ENCODE results near the gene SNX11.

SNX11 gene

DNA sequence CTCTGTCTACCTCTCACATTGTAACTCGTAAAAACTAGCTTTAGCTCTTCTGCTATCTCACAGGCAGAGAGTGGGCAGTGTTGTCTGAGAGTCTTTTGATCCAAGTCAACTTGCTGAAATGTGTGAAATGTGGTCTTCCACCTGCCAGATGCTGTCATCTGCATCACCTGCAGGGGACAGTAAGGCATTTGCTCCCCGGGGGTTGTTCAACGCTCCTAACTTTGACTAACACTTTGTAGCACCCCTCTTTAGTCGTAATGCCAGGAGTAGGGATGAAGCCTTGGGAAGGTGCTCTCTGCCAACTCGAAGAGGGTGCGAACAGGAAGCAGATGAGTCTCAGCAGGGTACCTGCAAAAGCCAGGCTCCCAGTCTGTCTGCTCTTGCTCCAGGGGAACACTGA is 36.1 kb downstream of the SNX11 start:
- no peak overlapping the region for H3K27ac ChIP-seq
- TF ChIP-seq, protein P1, sequence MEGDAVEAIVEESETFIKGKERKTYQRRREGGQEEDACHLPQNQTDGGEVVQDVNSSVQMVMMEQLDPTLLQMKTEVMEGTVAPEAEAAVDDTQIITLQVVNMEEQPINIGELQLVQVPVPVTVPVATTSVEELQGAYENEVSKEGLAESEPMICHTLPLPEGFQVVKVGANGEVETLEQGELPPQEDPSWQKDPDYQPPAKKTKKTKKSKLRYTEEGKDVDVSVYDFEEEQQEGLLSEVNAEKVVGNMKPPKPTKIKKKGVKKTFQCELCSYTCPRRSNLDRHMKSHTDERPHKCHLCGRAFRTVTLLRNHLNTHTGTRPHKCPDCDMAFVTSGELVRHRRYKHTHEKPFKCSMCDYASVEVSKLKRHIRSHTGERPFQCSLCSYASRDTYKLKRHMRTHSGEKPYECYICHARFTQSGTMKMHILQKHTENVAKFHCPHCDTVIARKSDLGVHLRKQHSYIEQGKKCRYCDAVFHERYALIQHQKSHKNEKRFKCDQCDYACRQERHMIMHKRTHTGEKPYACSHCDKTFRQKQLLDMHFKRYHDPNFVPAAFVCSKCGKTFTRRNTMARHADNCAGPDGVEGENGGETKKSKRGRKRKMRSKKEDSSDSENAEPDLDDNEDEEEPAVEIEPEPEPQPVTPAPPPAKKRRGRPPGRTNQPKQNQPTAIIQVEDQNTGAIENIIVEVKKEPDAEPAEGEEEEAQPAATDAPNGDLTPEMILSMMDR (conservative IDR thresholded peaks at IDR 0.05), result no peak

DNA sequence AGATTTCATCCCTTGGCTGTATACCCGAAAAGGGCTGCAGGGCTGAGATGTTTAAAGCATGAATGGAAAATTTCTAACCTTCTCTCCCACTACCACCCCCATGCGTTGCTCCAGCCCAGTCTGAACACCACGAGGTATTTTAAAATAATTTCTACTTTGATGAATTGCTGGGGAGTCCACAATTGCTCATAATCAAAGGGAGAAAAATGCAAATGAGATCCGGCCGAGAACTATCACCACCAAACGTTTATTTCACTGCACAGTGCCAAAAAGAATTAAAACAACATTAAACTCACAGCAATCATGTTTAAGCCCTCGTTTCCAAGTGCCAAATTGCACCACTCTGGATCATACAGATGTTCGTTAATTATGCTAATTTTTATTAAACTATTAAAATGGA is 36.7 kb downstream of the SNX11 start:
- TF ChIP-seq, protein P1 (conservative IDR thresholded peaks at IDR 0.05), result no peak
- H3K27ac ChIP-seq, result no peak overlapping the region

DNA sequence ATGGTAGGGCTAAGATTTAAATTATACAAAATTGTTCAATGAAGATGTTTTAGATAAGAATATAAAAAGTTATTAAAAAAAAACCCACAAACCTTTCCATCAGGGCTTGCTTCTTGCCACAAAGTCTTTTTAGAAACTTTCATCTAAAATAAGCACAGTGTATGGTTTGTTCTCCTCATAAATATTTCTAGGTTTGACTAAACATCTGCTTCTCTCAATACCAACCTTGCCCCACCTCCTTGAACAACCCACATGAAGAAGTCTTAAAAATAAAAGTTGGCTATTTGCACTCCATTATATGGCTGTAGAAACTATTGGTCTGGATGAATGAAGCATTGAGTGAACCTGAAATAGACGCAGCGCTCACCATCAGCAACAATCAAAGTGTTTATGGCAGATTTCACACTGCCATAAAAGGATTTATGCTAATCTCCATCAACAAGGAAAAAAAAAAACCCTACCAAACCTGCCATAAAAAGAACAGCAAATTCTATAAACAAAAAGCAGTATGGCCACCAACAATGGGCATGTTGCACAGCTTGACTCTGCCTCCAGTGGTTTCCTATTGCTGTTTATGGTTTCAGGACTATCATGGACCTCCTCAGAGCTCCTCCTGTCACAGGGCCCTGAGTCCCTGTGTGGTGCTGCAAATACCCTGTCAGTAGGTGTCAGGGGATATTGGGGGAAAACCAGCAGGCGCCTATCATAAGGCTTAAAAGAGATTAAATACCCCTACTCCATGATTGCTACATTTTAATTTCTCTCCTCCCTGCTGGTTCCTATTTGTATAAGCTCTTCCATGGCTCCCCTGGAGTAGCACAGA is 37.6 kb downstream of the SNX11 start:
- no peak overlapping the region for H3K27ac ChIP-seq
- TF ChIP-seq, protein P1 (conservative IDR thresholded peaks at IDR 0.05), result no peak

DNA sequence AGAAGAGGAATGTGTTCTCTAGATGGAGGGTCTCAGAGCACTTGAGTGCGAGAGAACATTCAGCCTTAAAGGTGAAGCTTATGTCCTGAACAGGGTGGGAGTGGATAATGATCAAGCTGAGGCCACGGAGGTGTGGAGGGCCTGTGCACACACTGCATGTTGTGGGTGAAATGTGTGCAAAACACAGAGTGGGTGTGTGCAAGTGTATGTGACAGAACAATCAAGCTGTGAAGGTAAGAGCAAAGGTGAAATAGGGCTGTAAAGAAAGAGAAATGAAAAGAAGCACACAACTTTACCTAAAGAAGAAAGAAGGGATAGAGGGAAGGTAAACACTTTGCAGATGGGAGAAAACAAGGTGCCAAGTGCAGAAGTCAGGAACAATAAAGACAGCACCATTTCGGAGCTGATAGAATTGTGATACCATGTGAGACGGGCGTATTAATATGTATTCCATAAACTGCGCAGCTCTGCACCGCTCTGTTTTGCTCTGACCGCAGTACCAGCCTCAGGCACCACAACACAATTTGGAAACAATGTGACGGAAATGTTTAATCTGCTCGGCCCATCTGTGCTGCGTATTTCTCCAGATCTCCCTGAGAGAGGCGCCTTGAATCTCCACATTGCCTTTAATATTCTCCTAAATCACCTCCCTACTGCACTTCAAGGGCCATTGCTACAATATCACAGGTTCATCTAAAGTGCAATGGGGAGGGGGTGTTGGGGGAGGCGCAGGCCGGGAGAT is 40.6 kb downstream of the SNX11 start:
- H3K27ac ChIP-seq, result no peak overlapping the region

DNA sequence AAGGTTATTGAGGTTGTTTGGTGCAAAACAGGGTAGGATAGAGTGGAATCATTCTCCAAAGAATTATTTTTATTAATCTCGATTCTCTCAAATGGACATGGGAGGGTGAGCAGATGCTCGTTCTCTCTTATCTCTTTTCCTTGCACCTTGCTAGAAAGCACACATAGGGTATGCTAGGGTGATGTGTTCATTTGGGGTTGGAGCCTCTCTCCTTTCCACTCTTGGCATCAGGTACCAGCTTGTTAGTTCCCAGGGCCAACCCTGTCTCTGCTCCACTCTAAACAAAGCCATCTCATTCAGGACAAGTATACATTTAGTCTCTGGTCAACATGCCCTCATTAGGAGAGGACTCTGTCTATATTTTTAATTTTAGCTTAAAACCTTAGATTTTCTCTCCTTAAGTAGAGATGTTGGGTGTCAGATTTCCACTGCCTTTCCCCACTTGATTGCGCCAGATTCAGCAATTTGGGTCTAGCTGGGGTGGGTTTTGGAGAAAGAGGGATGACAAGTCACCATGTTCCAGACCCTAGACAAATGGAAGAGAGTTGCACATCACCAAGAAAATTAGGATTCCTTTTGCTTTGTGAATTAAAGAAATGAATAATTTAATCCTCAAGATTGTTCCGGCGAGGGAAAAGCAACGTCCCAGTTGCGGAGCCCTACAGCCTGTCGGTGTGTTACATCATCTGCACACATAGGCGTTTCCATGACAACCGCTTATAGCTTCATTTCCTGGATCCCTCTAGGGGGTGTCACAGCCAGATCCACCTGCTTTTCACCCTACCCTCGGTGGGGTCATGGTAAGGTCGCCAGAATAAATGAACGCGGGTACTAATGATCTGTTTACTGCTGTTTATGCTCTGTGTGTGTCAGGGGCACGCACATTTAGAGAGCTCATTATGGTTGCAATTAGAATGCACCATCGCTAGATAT is 41.6 kb downstream of the SNX11 start:
- H3K27ac ChIP-seq, result no peak overlapping the region
- TF ChIP-seq, protein P1 (conservative IDR thresholded peaks at IDR 0.05), result no peak

More for the DNA sequence above, 40.6 kb downstream of the SNX11 start:
- TF ChIP-seq, protein P1 (conservative IDR thresholded peaks at IDR 0.05), result no peak

DNA sequence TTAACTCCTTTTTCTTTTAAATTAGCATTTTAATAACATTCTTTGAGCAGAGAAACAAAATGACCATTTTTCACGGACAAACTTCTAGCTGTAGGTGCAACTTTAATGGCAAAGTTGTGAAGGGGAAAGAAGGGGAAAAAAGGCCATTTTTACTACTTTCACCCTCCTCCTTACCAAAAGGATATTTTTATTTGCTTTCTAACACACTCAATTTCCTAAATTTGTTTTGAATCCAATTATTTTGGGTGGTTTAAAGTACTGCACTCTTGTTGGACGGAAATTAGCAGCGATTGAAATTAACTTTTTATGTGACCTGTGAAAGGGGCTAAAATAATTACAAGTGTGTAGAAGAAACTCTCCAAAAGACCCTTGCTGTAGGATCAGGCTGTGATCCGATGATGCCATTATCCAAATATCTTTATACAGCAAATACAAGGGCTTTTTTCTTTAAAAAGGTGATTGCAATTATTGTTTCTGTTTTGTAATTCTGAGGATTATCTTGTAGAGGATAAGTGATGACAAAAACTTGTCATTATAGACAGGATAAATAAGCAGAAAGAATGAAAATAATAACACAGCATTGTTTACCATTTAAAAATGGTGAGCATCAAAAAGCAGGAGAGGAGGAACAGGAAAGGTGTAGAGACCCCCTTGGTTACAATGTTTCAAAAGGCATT is 42.4 kb downstream of the SNX11 start:
- TF ChIP-seq, protein P1 (conservative IDR thresholded peaks at IDR 0.05), result no peak
- H3K27ac ChIP-seq, result no peak overlapping the region
